ENCODE data around the gene RBP4.

GRCh38 chr10:93584445-93584844 is 16.6 kb downstream of the RBP4 start:
- TF ChIP-seq POLR2AphosphoS5 (IDR thresholded peaks at IDR 0.05; ENCODE audit: borderline replicate concordance, low read depth, low read length): no peak
- no peak for TF ChIP-seq EZH2 (IDR thresholded peaks at IDR 0.05)
- TF ChIP-seq FOXP2 (optimal IDR thresholded peaks at IDR 0.05; ENCODE audit: control extremely low read depth, extremely low read length, insufficient read depth): no peak
